B cell (primary cell): ENCODE results near the gene CRB3. TPM values are rescaled to one million over a fixed set of nuclear protein-coding genes. Genes with fewer than 3 reads are reported as not detected.

Experiments
- ATAC-seq: fragments of 200-7000 bp; cut with Tn5 transposase; one replicate; pipeline ENCODE4 v1.10.0; 2021; ENCODE audit warnings: low read depth, mild to moderate bottlenecking, moderate number of reproducible peaks, moderate library complexity
- CTCF ChIA-PET: fragments of 350-600 bp; sonication (Branson Sonifier 250); formaldehyde crosslinking; loops from one replicate; lab custom pipeline; 2021; ENCODE audit warnings: antibody characterized with exemption, inconsistent platforms; lab: Charles Lee
- POLR2A ChIA-PET: fragments of 350-600 bp; sonication (Branson Sonifier 250); formaldehyde crosslinking; loops from one replicate; lab custom pipeline; 2021; ENCODE audit warnings: antibody characterized with exemption; lab: Charles Lee
- DNase-seq: peaks from one replicate; pipeline ENCODE4 v3.0.0; 2013
- H2AFZ ChIP-seq: 2 replicates; pipeline ENCODE4 v1.6.1; 2012; ENCODE audit warnings: mild to moderate bottlenecking, low read depth, low read length; ENCODE audit not compliant: insufficient read depth, poor library complexity, severe bottlenecking
- H3K27ac ChIP-seq, 2 donors: 1 replicate in 1 of 2; 2 replicates in 1 of 2; pipeline ENCODE4 v1.5.1; 2012 to 2013; ENCODE audit warnings: low read length in 2 of 2, mild to moderate bottlenecking in 2 of 2, moderate library complexity in 1 of 2
- H3K27me3 ChIP-seq, 4 experiments: fragments of 200-600 bp in 1 of 4; sonication (generic) in 1 of 4; replicated peaks in 1 of 4; 1 replicate in 2 of 4; 2 replicates in 2 of 4; pipeline versions ENCODE4 v1.6.1 to v1.7.0; 2013 to 2016; ENCODE audit warnings: low read length in 3 of 4, mild to moderate bottlenecking in 2 of 4, mixed read lengths in 1 of 4, moderate library complexity in 1 of 4; ENCODE audit not compliant: insufficient read depth in 4 of 4, control insufficient read depth in 3 of 4; ENCODE audit errors: control extremely low read depth in 1 of 4
- H3K36me3 ChIP-seq, 2 experiments: replicated peaks in 1 of 2; 1 replicate in 1 of 2; 2 replicates in 1 of 2; pipeline versions ENCODE4 v1.6.1 to v1.7.1; 2013; ENCODE audit warnings: low read length in 1 of 2; ENCODE audit not compliant: insufficient read depth in 2 of 2, control insufficient read depth in 1 of 2; ENCODE audit errors: control extremely low read depth in 1 of 2, extremely low read depth in 1 of 2
- H3K4me1 ChIP-seq, 2 donors: fragments of 200-600 bp in 1 of 2; sonication (generic) in 1 of 2; 1 replicate in 1 of 2; 2 replicates in 1 of 2; pipeline versions ENCODE4 v1.5.1 to v1.6.1; 2013 to 2017; ENCODE audit warnings: low read length in 2 of 2; ENCODE audit not compliant: control insufficient read depth in 2 of 2, insufficient read depth in 2 of 2
- H3K4me2 ChIP-seq: replicated peaks from 2 replicates; pipeline ENCODE3; 2012; ENCODE audit warnings: mild to moderate bottlenecking, low read depth, low read length; ENCODE audit not compliant: poor library complexity, severe bottlenecking
- H3K4me3 ChIP-seq, 5 experiments: fragments of 200-600 bp in 1 of 5; sonication (generic) in 1 of 5; 1 replicate in 3 of 5; 2 replicates in 2 of 5; pipeline versions ENCODE4 v1.5.1 to v1.7.0; 2011 to 2016; ENCODE audit warnings: low read length in 4 of 5, mild to moderate bottlenecking in 4 of 5, low read depth in 2 of 5, control low read depth in 1 of 5, moderate library complexity in 1 of 5; ENCODE audit not compliant: insufficient read depth in 1 of 5; ENCODE audit errors: control extremely low read depth in 1 of 5, extremely low read depth in 1 of 5
- H3K79me2 ChIP-seq: fragments of 200-600 bp; sonication (generic); one replicate; pipeline ENCODE4 v1.6.0; 2016; ENCODE audit warnings: low read length; ENCODE audit not compliant: control insufficient read depth, insufficient read depth
- H3K9ac ChIP-seq: fragments of 200-600 bp; sonication (generic); 2 replicates; pipeline ENCODE4 v1.6.1; 2017; ENCODE audit warnings: mild to moderate bottlenecking, low read length, moderate library complexity
- H3K9me3 ChIP-seq, 3 donors: one replicate each; pipeline versions ENCODE4 v1.6.1 to v1.7.1; 2013; ENCODE audit warnings: low read length in 2 of 3; ENCODE audit not compliant: control insufficient read depth in 2 of 3, insufficient read depth in 1 of 3; ENCODE audit errors: control extremely low read depth in 1 of 3
- H4K20me1 ChIP-seq: 2 replicates; pipeline ENCODE4 v1.6.0; 2012; ENCODE audit warnings: mild to moderate bottlenecking, low read length; ENCODE audit not compliant: insufficient read depth, control insufficient read depth, poor library complexity, severe bottlenecking
- H3K27ac Mint-ChIP-seq: one replicate; pipeline ENCODE4 v1.8.0; 2021; ENCODE audit warnings: mixed read lengths
- H3K27me3 Mint-ChIP-seq: one replicate; pipeline ENCODE4 v1.8.0; 2021; ENCODE audit warnings: mixed read lengths
- H3K4me1 Mint-ChIP-seq: one replicate; pipeline ENCODE4 v1.8.0; 2021; ENCODE audit warnings: mixed read lengths
- H3K4me3 Mint-ChIP-seq: one replicate; pipeline ENCODE4 v1.8.0; 2021; ENCODE audit warnings: mixed read lengths
- H3K9me3 Mint-ChIP-seq: one replicate; pipeline ENCODE4 v1.8.0; 2022; ENCODE audit warnings: mixed read lengths; ENCODE audit not compliant: insufficient read depth
- CTCF ChIP-seq: fragments of 200-600 bp; IDR thresholded peaks from one replicate; pipeline ENCODE4 v1.8.0; 2022; ENCODE audit warnings: antibody characterized with exemption, mild to moderate bottlenecking
- EZH2 ChIP-seq: IDR thresholded peaks from 2 replicates; pipeline ENCODE4 v1.6.1; 2012; ENCODE audit warnings: borderline replicate concordance, low read depth, mild to moderate bottlenecking, moderate library complexity, low read length; ENCODE audit not compliant: insufficient read depth, poor library complexity, severe bottlenecking
- WGBS: methylation state at CpG from one replicate; pipeline ENCODE4 v1.1.5; 2013; ENCODE audit warnings: missing lambda C conversion rate; ENCODE audit not compliant: insufficient coverage; 5-methylcytosine and 5-hydroxymethylcytosine counted together
- intact Hi-C: fragments of 100-400 bp; cut with micrococcal nuclease; formaldehyde crosslinking; loops from one replicate; pipeline ENCODE4 v1.10.0; 2022
- polyA plus RNA-seq: library from polyadenylated mRNA; depleted of rRNA; stranded (reverse); fragments of >200 nt; gene quantifications from 2 replicates; pipeline ENCODE4 v1.2.3, GENCODE V29; 2012
- total RNA-seq, 2 donors: library from RNA; stranded (reverse); fragments of 120-200 nt in 1 of 2; gene quantifications; 1 replicate in 1 of 2; 2 replicates in 1 of 2; pipeline versions ENCODE4 v1.2.3 to v1.2.4, GENCODE V29; 2013 to 2022

The CRB3 gene
- total and polyA plus RNA-seq, 2 donors (not counting 1 experiment from before 2014, with no cell fraction given), result 2.1 to 3.6 TPM

GRCh38 chr19:6425732-6426620 is 38.1 kb upstream of the CRB3 start:
- Mint-ChIP-seq H3K9me3 (no peaks in the 10 kb centered on the region), H3K4me1 (peaks cover 35% of the 10 kb centered on the region), H3K27ac (peak overlapping the region; percentile 94), H3K4me3 (peak overlapping the region; percentile 82), H3K27me3 (no peaks in the 10 kb centered on the region)
- ChIA-PET CTCF (interaction anchor here (1.4 to 2.0 kb wide), 2 partner anchors 79 to 438 kb away, joined by 6 read pairs; no protein-coding TSS in a partner anchor), POLR2A (interaction anchor here (0.6 to 2.9 kb wide), 5 partner anchors 33 to 346 kb away, joined by 5 to 15 read pairs (median 12); partner anchors contain the start of genes ALKBH7, CLPP and GTF2F1)
- H3K36me3 ChIP-seq, result peaks cover 0 to 15% of the 10 kb centered on the region in 2 experiments
- peak overlapping the region; percentile 58 for H3K9ac ChIP-seq
- peaks cover 26 to 35% of the 10 kb centered on the region in 2 donors for H3K4me1 ChIP-seq
- no peak for TF ChIP-seq CTCF
- TF ChIP-seq EZH2, result no peak
- H3K27ac ChIP-seq, result peak overlapping the region; percentile 84 to 93
- H2AFZ ChIP-seq, result peak overlapping the region; percentile 89
- peaks cover 32% of the 10 kb centered on the region for H4K20me1 ChIP-seq
- H3K79me2 ChIP-seq, result peaks cover 32% of the 10 kb centered on the region
- ATAC-seq (no peak), DNase-seq (peak; percentile 40)
- no peaks in the 10 kb centered on the region for H3K27me3 ChIP-seq
- 96% methylated on average over 20 of the region's 21 CpGs for WGBS
- H3K9me3 ChIP-seq, result peaks cover 0 to 19% (median 0%) of the 10 kb centered on the region in 3 donors
- H3K4me3 ChIP-seq, result peak overlapping the region in 4 of 5 experiments; percentile 31 to 57 (median 45)
- H3K4me2 ChIP-seq, result peak overlapping the region; percentile 74
- intact Hi-C loops, result loop anchor here (1.0 to 2.0 kb wide), 7 partner anchors 33 to 315 kb away; partner anchors contain the start of genes CLPP, GTF2F1, RFX2 and TUBB4A
